Non-pigmented ciliary epithelial cell (primary cell): Measurements from ENCODE around the gene ARHGAP24.

Source experiments
- DNase-seq: peaks from one replicate; pipeline ENCODE4 v3.0.0-alpha.2; 2010; ENCODE audit warnings: low read depth

The ARHGAP24 gene

DNA sequence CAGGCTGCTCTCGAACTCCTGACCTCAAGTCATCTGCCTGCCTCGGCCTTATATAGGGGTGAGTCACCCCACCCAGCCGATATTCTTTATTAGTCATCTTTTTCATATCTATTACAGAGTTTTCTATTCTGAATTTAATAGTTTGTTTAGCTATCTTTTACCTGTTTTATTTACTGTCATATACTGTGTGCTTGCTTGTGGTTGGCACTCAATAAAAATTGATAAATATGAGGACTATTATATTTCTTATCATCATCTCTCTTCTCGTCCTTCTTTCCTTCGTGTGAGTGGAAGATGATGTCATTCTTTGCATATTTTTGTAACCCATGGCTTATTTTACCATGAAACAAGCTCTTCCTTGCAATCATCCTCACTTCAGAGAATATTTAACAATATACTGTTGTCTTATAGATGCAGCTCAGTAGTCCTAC is 265.5 kb downstream of the ARHGAP24 start:
- no peak for DNase-seq

DNA sequence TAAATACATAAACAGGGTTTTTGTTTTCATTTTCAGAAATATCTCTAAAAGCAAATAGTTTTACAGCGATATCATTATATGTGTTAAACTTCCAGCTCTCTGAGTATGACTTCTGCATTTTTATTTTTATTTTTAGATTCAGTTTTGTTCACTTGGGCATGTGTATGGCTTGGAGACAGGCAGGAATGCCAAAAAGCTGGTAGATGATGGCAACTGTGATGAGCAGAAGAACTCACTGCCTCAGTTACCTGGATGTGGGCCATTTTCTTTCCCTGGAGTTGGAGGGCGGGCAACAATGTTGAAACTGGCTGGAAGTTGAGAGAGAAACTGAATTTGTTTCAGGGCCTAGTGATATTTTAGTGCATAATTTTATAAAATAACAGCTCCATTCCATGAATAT is 266.4 kb downstream of the ARHGAP24 start:
- DNase-seq = no peak

DNA sequence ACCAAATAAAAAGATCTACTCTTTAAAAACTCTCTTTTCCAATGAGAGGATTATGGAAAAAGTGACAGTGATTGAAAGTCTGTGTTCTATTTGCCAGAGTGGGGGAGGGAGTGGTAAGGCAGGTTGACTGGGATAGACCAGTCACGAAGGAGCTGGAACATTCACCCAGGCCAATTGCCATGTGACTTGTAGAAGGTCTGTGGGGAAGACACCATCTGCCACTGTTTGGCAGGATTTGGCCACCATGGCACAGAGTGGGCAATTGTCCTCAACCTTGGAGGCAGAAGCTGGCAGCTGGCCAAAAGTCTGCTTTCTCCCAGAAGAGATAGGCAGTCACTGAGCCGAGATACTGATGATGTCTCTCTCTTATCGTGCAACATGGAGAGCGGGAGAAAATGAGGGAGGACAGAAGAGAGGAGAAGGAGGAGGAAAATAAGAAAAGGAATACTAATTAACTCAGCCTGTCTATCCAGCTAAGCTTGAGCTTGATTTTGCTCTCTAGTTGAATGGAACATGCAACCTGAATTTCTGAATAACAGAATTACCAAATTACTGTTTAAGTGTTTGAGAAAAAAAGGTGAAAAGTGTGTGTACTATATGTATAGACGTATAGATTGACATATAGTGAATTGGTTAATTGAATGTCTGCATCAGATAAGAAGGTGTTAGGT is 267.1 kb downstream of the ARHGAP24 start:
- DNase-seq = no peak

DNA sequence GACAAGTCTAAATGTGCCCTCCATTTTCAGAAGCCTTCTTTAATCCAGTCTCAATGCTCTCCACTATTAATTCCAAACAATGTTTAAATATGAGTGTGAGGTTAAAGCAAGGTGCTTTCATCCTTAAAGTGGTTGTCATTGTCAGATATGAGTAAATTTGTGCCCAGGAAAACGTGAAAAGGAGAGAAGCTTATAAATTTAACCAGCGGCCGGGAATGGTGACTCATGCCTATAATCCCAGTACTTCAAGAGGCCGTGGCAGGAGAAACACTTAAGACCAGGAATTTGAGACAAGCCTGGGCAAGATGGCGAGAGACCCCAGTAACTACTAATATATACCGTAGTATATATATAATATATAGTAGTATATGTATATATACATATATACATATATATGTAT is 270.0 kb downstream of the ARHGAP24 start:
- no peak for DNase-seq

DNA sequence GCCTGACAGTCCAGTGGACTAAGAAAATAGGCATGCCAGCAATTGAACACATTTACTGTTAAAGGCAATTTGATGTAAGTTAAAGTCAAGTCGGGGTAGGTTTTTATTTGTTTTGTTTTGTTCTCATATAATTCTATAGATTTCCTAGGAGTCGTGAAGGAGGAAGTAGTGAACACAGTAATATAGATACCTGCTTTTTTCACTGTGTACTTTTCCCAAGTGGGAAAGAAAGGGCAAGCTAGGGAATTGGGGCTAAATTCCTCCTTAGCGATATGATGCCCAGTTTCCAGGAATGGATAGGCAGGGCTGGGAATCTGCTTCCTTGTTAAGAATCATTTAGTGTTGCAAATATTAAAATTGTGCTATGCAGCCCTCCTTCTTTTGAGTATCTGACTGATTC is 271.0 kb downstream of the ARHGAP24 start:
- no peak for DNase-seq

DNA sequence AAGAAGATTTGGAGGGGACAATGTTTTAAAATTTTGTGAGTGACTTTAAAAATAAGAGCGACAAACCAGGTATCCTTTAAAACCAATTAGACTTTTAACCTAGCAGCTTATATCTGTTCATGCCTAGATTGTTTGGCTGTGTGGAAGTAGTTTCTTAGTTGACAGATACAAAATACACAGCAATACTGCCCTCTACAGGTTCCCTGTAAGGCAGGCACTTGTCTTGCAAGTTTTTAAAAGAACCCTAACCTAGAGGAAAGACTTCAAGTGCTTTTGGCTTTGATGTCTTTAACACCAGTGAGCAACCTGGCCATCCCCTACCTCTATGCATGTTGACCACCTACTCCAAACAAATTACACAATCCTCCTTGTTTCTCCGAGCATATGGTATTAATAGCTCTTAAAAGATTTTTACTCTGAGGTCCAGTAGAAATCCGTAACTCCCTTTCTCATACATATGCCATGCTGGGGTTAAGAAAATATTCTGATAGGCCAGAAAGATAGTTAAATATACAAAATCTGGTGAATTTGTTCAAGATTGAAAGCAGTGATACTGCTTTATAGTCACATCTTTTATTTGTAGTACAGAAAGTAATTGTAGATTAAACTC is 273.0 kb downstream of the ARHGAP24 start:
- no peak for DNase-seq

DNA sequence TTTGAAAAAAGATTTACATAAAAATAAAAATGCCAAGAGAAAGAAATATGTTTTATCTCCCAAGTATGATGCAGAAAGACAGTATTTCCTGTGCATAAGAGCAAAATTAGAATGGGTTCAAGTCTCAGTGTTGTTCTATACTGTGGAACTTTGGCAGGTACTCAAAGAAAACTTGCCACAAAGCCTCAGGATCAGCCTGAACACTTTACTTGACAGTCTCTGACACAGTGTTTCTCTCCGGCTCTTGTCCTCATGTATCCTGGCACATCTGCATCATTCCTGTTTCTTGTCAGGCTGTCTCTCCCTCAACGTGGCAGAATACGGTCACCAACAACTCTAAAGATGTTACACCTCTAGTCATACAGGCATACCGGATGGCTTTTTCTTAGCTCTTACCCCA is 273.7 kb downstream of the ARHGAP24 start:
- no peak for DNase-seq

DNA sequence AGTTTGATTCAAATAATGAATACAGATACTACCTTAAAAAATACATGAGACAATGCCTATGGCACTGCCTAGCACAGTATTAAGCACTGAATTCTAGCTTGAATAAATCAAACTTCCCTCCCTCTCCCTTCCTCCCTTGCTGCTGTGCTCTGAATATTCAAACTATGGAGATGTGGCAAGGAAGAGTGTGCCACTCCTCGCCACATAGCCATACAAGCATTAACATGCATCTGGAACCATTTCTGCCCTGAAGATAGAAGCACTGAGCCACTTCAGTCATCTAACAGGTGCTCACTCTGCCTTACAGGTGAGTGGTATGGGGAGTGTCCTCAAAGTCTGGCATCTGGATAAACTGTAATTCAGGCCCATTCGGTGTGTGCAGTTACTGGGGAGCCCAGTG is 276.9 kb downstream of the ARHGAP24 start:
- no peak for DNase-seq

DNA sequence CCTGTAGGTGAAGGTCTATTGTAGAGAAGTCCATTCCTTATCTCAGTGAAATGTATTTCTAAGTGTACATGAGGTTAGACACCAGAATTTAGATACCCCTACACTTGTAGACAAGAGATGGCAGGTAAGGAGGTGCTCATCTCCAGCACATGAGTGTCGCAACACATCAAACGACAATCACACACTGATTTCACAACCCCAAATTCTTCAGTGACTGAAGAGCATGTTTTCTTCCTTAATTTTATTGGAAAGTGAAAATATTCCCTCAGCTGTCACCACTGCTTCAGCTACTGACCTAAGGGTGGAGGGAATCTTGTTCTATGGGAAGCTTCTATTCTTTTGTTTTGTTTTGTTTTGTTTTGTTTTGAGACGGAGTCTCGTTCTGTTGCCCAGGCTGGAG is 280.3 kb downstream of the ARHGAP24 start:
- DNase-seq = no peak

DNA sequence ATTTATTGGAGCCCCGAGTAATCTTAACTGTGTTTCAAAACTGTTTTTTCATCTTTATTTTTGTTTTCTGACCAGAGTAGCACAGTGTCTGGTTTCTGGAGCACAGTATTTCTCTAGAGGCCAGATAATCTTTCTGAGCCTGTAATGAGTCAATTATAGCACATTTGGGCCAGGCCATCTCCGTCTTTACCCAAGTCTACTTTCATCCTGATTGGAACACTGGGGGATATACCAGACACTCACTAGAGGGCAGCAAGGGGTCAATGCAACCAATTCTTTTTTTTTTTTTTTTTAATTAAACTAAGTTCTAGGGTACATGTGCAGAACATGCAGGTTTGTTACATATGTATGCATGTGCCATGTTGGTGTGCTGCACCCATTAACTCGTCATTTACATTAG is 282.0 kb downstream of the ARHGAP24 start:
- DNase-seq = no peak

DNA sequence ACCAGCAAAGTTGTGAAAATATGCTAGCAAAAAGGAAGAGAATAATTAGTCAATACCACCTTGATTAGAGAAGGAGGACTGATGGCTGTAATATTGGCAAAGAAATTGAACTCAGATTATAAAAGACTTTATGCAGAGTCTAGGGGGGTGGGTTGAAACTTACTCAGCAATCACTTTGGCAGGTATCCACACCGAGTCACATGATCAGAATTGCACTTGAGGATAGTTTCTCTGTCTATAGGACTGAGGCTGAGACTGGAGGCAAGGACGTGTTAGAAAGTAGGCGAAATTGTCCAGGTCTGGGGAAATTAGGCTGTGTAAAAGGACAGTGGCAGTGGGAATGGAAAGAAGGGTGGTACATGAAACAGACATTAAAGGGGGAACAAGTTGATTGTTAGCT is 284.4 kb downstream of the ARHGAP24 start:
- no peak for DNase-seq

DNA sequence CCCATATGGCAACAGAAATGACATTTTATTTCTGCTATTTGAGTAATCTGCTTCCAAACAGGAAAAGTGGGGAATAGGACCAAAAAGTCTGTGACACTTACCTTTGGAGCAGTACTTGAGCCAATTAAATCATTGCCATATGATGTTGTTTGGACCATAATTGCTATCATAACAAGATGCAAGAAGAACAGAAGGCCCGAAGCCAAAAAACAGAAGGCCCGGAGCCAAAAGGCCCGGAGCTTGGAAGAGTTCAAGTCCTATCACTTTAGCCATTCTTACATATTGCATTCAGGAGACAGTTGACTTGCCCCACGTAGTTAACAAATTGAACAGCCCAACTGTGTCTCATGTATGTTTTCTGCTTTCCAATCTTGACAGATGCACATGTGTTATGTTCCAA is 285.6 kb downstream of the ARHGAP24 start:
- no peak for DNase-seq

DNA sequence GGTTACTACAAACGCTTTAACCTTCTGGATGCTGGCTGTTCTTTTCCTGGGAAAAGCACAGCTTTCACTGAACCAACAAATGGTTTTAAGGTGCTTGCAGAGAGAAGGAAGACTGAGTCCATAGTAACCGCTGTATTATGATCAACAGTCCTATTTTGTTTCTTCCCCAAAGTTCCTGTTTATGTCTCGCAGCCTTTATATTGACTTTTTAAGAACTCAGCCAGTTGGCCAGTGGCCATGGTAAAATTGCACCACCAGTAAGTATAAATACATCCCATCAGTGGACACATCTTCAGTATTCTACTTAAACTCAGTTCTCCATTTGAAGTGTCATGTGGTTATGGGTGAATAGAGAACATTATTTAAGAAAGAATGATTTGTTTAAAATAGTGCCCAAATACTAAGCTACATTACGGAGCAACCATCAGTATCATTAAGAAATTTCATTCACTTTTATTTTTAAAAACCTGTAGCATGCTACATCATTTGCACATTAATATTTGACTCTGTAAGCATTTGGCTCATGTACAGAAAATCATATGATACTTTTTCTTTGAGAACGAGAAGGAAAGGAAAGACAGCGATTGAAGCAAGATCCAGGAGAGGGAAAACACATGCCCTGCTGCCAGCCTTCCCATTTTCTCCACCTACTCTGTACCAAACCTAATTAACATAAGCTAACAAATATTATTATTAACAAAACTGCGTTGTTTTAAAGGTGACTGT is 287.0 kb downstream of the ARHGAP24 start:
- DNase-seq = no peak

DNA sequence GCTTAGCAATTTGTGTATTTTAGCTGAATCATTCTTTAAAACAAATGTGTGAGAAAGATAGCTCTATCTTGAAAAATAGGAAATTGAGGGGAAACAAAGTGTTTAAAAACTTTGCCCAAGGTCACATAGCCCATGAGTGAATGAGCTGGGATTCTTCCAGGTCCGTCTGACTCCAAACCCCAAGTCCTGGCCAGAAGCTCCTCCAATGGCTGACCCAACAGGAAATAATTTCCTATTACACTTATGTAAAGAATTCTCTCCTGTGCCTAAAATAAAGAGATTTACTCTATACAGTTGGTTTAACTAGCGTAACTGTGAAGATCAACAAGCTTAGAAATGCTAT is 287.6 kb downstream of the ARHGAP24 start:
- peak; percentile 79 for DNase-seq

DNA sequence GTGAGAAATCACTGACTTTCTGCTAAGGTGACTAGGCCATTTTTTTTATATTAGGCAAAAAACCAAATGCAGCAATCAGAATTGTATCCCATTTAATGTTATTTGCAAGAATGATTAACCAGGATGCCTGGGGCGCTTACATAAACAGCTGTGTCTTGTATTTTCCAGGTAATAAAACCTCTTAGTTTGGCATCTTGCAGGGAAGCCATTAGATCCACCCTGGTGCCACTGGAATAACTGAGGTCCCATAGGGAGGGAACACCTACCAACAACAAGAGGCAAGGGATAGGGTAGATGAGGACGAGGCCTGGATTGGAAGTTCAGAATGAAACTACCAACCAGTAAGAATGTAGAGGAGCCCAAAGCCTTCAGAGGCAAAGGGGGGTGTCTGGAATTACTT is 288.3 kb downstream of the ARHGAP24 start:
- no peak for DNase-seq

DNA sequence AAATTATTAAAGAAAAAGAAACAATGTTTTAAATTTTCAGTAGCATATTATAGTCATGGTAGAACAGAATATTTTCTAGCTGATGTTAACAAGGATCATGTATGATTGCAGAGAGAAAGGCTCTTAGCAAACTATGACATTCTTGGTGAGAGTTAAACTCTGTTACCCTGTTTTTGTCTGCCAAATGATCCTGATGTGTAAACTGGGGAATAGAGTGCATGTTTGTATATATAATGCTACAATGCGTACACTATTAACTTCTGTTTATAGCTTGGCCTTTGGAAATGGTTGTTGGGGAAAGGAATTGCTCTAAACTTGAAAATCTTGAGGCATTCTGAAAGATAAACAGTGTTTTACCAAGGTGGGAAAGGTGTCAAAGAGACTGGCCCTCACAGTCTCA is 292.7 kb downstream of the ARHGAP24 start:
- DNase-seq = no peak

DNA sequence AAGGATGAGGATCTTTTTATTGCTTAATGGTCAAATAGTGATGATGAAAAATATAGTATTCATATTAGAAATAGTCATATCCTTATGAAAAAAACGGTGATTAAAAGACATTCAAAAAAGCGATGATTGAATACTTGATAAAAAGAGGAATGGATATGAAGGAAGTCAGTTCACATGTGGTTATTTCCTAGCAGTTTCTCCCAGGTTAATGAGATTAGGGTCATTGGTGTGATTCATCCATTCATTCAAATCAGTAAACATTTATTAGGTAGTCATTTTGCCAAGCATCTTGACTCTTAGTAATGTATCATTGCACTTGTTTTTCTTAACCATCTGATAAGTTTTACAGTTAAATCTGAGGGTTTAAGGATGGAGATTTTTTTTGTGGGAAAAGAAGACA is 294.1 kb downstream of the ARHGAP24 start:
- no peak for DNase-seq

DNA sequence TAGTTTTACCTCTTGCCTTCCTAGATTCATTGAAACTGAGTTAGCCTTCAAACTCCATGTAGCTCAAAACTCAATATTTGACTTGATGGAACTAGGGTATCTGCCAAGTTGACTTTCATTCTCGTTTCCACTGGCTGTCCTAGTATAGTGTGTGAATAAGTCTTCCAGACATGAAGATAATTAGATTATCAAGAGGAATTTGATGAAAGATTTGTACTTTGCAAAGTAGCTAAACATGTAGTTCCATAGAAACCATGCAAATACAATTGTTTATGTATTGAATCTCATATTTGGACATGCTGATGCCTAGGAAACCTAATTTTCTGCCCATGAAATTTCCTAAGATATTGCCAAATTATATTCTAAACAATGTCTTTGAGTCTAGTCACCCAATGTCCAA is 297.5 kb downstream of the ARHGAP24 start:
- no peak for DNase-seq

DNA sequence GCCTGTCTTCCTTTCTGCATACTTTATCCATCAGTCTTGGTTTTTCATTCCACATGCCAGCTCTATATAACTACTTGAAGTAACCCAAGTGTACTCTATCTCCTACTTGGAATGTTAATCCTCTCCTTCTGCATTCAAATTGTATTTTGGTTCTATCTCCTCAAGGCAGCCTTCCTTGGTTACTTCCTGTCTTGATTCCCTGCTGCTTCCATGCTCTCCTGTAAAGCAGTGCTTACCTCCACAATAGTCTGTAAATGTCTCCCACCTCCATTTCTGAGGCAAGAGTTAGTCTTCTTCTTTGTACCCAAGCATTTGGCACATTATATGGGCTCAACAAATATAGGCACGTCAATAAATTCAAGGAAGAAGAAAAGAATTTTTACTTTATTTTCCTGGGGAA is 298.4 kb downstream of the ARHGAP24 start:
- DNase-seq = no peak

DNA sequence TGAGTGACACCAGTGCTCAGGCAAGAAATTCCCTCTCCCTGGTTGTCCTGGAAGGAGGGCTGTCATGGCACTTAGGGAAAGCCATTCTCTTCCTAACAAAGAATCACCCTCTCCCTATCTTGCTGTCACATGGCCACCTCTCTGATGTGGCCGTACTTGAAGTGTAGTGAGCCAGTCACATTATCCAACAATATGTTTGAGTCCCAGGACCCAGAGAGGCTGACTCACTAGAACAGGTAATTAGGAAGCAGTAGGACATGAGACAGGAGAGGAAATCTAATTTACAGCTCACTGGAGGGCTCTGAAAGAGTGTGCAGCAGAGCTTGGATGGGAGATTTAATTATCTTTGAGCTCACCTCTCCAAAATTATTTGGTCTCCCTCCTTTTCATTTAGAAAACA is 299.1 kb downstream of the ARHGAP24 start:
- DNase-seq = no peak

DNA sequence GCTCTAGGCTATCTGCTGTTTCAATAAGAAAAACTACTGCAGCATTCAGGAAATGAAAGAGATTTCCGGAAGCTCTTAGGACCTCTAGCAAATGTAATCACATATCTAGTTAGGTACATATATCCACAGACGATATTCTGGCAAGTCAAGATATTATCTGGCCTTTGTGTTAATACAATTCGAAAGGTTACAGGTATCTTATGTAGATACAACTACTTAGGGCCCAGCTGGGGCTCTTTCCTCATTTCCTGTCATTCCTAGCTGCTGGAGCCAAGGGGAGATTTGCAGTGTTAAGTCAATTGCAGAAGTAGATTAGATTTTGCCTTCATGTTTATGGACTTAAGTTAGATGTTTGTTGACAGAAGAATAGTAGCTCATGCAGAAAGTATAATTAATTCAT is 299.5 kb downstream of the ARHGAP24 start:
- no peak for DNase-seq

DNA sequence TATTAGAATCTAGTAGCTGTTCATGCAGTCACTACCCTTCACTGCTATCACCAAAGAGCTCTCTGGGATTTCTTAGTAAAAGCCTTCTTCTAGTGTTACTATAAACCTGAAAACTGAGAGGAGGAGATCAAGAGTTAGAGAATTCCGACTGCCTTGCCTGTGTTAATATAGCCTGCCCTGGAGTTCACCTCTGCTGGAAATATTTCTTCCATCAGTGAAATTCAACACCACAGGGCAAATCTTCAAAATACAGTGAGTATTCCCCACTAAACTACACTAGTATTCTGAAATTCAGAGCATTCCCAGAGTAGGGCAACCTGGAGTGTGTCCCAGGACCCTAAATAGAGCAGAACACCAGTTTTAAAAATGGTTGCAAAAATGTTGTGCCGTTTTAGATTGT is 301.1 kb downstream of the ARHGAP24 start:
- no peak for DNase-seq

DNA sequence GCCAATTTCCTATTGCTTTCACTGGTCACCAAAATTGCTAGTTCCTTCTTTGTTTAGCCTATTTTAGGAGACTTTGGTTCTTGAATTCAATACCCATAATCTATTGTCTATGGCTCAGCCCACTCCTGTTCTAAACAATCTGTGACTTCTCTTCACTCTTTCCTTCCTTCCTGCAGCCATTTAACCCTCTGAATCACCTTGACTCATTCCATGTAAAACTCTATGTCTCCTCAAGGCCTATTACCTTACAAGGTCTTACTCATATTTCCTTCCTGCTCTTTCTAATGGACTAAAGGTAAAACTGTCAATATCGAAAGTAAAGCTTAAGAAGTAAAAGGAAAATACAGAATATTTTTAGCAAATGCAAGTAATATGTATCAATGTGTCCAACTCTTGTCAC is 301.6 kb downstream of the ARHGAP24 start:
- DNase-seq = no peak
